Epithelial cell of alveolus of lung (primary cell): ENCODE data around the gene ATP5PB. TPM values are rescaled to one million over a fixed set of nuclear protein-coding genes. Genes with fewer than 3 reads are reported as not detected.

Experiments
- total RNA-seq: library from RNA; depleted of rRNA; stranded (reverse); fragments of >200 nt; gene quantifications from 2 replicates; pipeline ENCODE4 v1.2.1, GENCODE V29; 2015

ATP5PB gene, protein sequence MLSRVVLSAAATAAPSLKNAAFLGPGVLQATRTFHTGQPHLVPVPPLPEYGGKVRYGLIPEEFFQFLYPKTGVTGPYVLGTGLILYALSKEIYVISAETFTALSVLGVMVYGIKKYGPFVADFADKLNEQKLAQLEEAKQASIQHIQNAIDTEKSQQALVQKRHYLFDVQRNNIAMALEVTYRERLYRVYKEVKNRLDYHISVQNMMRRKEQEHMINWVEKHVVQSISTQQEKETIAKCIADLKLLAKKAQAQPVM
- 209 and 275 TPM in 2 replicates for total RNA-seq

GRCh38 chr1:111448918-111449702, at the start of gene ATP5PB, which contains the start of gene WDR77:
ATP5PB (plus strand) TSS chr1:111449464; CDS start chr1:111449542, 78 bp downstream.
WDR77 (minus strand) TSS chr1:111449256; CDS start chr1:111449169, 87 bp downstream.

GRCh38 chr1:111503585-111504060, 54.4 kb downstream of the ATP5PB start, which contains the start of the genes ADORA3 and TMIGD3:
ADORA3 (minus strand) TSS chr1:111503633; CDS start chr1:111503354, 279 bp downstream.
TMIGD3 (minus strand) TSS chr1:111503633; CDS start chr1:111503354, 279 bp downstream.

Other genes starting within 250 kb of the ATP5PB start
- gene DENND2D, start 248.8 kb upstream of the ATP5PB start, total RNA-seq = 3.4 and 3.5 TPM in 2 replicates
- 0.48 TPM in 1 of 2 replicates, not detected in the other for gene CHI3L2, start 221.8 kb upstream of the ATP5PB start, total RNA-seq
- gene CHIA, start 158.6 kb upstream of the ATP5PB start, total RNA-seq = not detected in 2 replicates
- gene OVGP1, start 21.7 kb upstream of the ATP5PB start, total RNA-seq = 0.13 and 0.56 TPM in 2 replicates
- 20.2 and 39.0 TPM in 2 replicates for gene WDR77, start 208 bp upstream of the ATP5PB start, total RNA-seq
- 0.26 and 0.48 TPM in 2 replicates for gene C1orf162, start 24.5 kb downstream of the ATP5PB start, total RNA-seq
- not detected in 2 replicates for gene ADORA3, start 54.2 kb downstream of the ATP5PB start, total RNA-seq
- not detected in 2 replicates for gene TMIGD3, start 54.2 kb downstream of the ATP5PB start, total RNA-seq
- 34.1 and 41.7 TPM in 2 replicates for gene RAP1A, start 170.3 kb downstream of the ATP5PB start, total RNA-seq